Astrocyte (in vitro differentiated cells and primary cell): Measurements from ENCODE around the gene SKAP2.

Experiments used
- CTCF ChIP-seq: IDR thresholded peaks from 2 replicates; pipeline ENCODE4 v1.5.1; 2011; ENCODE audit warnings: low read depth, mild to moderate bottlenecking, inconsistent platforms, low read length, moderate library complexity; ENCODE audit not compliant: insufficient read depth
- EZH2 ChIP-seq: IDR thresholded peaks from 2 replicates; pipeline ENCODE4 v1.6.1; 2012; ENCODE audit warnings: mild to moderate bottlenecking, low read length, inconsistent platforms; ENCODE audit not compliant: insufficient read depth

GRCh38 chr7:26863518-26864308 is 677 bp downstream of the SKAP2 start:
- TF ChIP-seq CTCF, result no peak
- no peak for TF ChIP-seq EZH2
